WTC11 (cell line): Measurements from ENCODE around the gene ONECUT2. TPM values are rescaled to one million over a fixed set of nuclear protein-coding genes. Genes with fewer than 3 reads are reported as not detected.

ENCODE experiments used
- ATAC-seq: fragments of 200-7000 bp; cut with Tn5 transposase; 2 replicates; pipeline ENCODE4 v1.10.0; 2021; ENCODE audit warnings: mild to moderate bottlenecking, moderate library complexity
- CTCF ChIA-PET: fragments of 300-600 bp; sonication (Branson Sonifier 250); formaldehyde crosslinking; loops from one replicate; lab custom pipeline; 2021; ENCODE audit warnings: antibody characterized with exemption; lab: Charles Lee
- POLR2A ChIA-PET: fragments of 350-600 bp; sonication (Branson Sonifier 250); formaldehyde crosslinking; loops from one replicate; lab custom pipeline; 2021; ENCODE audit warnings: antibody characterized with exemption; lab: Charles Lee
- DNase-seq: peaks from one replicate; pipeline ENCODE4 v3.0.0; 2021; ENCODE audit warnings: low spot score
- H3K27ac Mint-ChIP-seq: 2 replicates; pipeline ENCODE4 v1.8.0; 2021; ENCODE audit warnings: mixed read lengths
- H3K27me3 Mint-ChIP-seq: 2 replicates; pipeline ENCODE4 v1.8.0; 2021; ENCODE audit warnings: low read depth, mild to moderate bottlenecking, moderate library complexity, mixed read lengths
- H3K36me3 Mint-ChIP-seq: 2 replicates; pipeline ENCODE4 v1.8.0; 2021; ENCODE audit warnings: mixed read lengths
- H3K4me1 Mint-ChIP-seq: 2 replicates; pipeline ENCODE4 v1.8.0; 2022; ENCODE audit warnings: mixed read lengths
- H3K4me3 Mint-ChIP-seq: 2 replicates; pipeline ENCODE4 v1.8.0; 2021; ENCODE audit warnings: mild to moderate bottlenecking, moderate library complexity, mixed read lengths
- H3K9me3 Mint-ChIP-seq: 2 replicates; pipeline ENCODE4 v1.8.0; 2021; ENCODE audit warnings: mixed read lengths
- FOXJ3 ChIP-seq: sonication (generic); formaldehyde crosslinking; IDR thresholded peaks from 2 replicates; pipeline ENCODE4 v1.9.0; 2021; ENCODE audit warnings: missing genetic modification reagents, mild to moderate bottlenecking, borderline replicate concordance
- MYBL2 ChIP-seq: sonication (generic); formaldehyde crosslinking; IDR thresholded peaks from 2 replicates; pipeline ENCODE4 v1.8.1; 2023; ENCODE audit warnings: mild to moderate bottlenecking, moderate library complexity, missing genetic modification reagents
- PREB ChIP-seq: sonication (generic); formaldehyde crosslinking; IDR thresholded peaks from 2 replicates; pipeline ENCODE4 v1.8.1; 2022; ENCODE audit warnings: mild to moderate bottlenecking, missing genetic modification reagents, moderate library complexity, borderline replicate concordance
- TEAD4 ChIP-seq: sonication (generic); formaldehyde crosslinking; IDR thresholded peaks from 2 replicates; pipeline ENCODE4 v1.8.0; 2022; ENCODE audit warnings: mild to moderate bottlenecking, missing genetic modification reagents
- ZNF121 ChIP-seq: sonication (generic); formaldehyde crosslinking; IDR thresholded peaks from 2 replicates; pipeline ENCODE4 v1.8.0; 2023; ENCODE audit warnings: missing genetic modification reagents
- ZNF263 ChIP-seq: sonication (generic); formaldehyde crosslinking; IDR thresholded peaks from 2 replicates; pipeline ENCODE4 v1.8.1; 2022; ENCODE audit warnings: low read depth, mild to moderate bottlenecking, moderate library complexity, missing genetic modification reagents
- ZNF512 ChIP-seq: sonication (generic); formaldehyde crosslinking; IDR thresholded peaks from 2 replicates; pipeline ENCODE4 v1.8.1; 2022; ENCODE audit warnings: missing genetic modification reagents, borderline replicate concordance
- ZNF532 ChIP-seq: fragments of 250-450 bp; sonication (Bioruptor Pico); IDR thresholded peaks from 2 replicates; pipeline ENCODE4 v1.9.0; 2021; ENCODE audit warnings: mild to moderate bottlenecking, borderline replicate concordance
- total RNA-seq: library from RNA; stranded (reverse); gene quantifications from 3 replicates; pipeline ENCODE4 v1.2.3, GENCODE V29; 2021
- TF ChIP-seq, protein P1 (sequence below): fragments of 250-450 bp; sonication (Bioruptor Pico); IDR thresholded peaks from 2 replicates; pipeline ENCODE4 v1.9.0; 2021; ENCODE audit warnings: moderate library complexity, mild to moderate bottlenecking, inconsistent platforms, borderline replicate concordance
- TF ChIP-seq, protein P2 (sequence below): sonication (generic); formaldehyde crosslinking; conservative IDR thresholded peaks from 2 replicates; pipeline ENCODE4 v1.8.1; 2022; ENCODE audit warnings: mild to moderate bottlenecking, missing genetic modification reagents
- TF ChIP-seq, protein P3 (sequence below): fragments of 250-450 bp; sonication (Bioruptor Pico); IDR thresholded peaks from 2 replicates; pipeline ENCODE4 v2.1.2; 2022; ENCODE audit warnings: mild to moderate bottlenecking, moderate library complexity
- TF ChIP-seq, protein P4 (sequence below): sonication (generic); formaldehyde crosslinking; IDR thresholded peaks from 2 replicates; pipeline ENCODE4 v1.8.1; 2023; ENCODE audit warnings: mild to moderate bottlenecking, missing genetic modification reagents
- TF ChIP-seq, protein P5 (sequence below): sonication (generic); formaldehyde crosslinking; IDR thresholded peaks from 2 replicates; pipeline ENCODE4 v1.8.1; 2022; ENCODE audit warnings: low read depth, mild to moderate bottlenecking, moderate library complexity, missing genetic modification reagents, borderline replicate concordance

The ONECUT2 gene
- total RNA-seq, 1 experiment from 2014 or later = 0.87 TPM

DNA sequence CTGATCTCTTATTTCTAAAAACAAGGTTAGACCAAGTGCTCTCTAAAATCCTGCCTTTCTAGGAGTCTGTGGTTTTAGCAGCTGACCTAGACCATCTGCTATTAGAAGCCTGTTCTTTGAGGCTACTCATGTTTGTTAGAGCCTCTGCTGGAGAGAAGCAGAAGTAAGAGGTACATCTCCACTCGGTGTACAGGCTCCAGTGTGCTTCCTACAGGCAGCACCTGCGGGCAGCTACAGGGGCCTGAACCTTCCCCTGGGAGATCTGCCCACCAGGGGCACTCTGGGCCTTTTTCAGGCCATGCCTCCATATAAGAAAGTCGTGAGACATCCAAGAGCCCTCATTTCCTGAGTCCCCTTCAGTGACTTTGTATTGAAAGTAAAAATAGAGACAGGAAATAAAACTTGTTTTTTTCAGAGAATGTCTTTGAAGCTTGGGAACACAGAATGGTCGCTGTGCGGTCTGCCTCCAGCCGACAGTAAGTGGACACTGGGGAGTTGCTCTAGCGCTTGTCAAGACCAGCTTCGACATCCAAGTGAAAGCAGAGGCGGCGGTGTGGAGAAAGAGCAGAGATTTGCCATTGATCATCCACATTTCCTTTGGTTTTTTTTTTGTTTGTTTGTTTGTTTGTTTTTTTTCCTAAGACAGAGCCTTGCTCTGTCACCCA is 31.7 kb downstream of the ONECUT2 start:
- CTCF ChIA-PET = interaction anchor here (0.8 to 1.0 kb wide), 4 partner anchors 17 to 262 kb away, joined by 3 read pairs; no protein-coding TSS in a partner anchor
- ATAC-seq = peak; percentile 88
- POLR2A ChIA-PET = no interaction called here
- Mint-ChIP-seq H3K36me3 (no peaks in the 10 kb centered on the region), H3K27ac (no peak overlapping the region), H3K4me3 (no peak overlapping the region), H3K4me1 (0 out of 2 replicates have a peak, but pooled peaks cover 2% of the 10 kb centered on the region), H3K27me3 (no peaks in the 10 kb centered on the region), H3K9me3 (no peaks in the 10 kb centered on the region)
- TF ChIP-seq, protein P1, sequence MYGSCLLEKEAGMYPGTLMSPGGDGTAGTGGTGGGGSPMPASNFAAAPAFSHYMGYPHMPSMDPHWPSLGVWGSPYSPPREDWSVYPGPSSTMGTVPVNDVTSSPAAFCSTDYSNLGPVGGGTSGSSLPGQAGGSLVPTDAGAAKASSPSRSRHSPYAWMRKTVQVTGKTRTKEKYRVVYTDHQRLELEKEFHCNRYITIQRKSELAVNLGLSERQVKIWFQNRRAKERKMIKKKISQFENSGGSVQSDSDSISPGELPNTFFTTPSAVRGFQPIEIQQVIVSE (CRISPR knock-in tag) = no peak
- TF ChIP-seq ZNF121 (CRISPR knock-in tag) = no peak
- TF ChIP-seq, protein P2, sequence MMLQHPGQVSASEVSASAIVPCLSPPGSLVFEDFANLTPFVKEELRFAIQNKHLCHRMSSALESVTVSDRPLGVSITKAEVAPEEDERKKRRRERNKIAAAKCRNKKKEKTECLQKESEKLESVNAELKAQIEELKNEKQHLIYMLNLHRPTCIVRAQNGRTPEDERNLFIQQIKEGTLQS (CRISPR knock-in tag) = no peak
- TF ChIP-seq ZNF263 (CRISPR knock-in tag) = no peak
- no peak for TF ChIP-seq ZNF512 (CRISPR knock-in tag)
- TF ChIP-seq, protein P3, sequence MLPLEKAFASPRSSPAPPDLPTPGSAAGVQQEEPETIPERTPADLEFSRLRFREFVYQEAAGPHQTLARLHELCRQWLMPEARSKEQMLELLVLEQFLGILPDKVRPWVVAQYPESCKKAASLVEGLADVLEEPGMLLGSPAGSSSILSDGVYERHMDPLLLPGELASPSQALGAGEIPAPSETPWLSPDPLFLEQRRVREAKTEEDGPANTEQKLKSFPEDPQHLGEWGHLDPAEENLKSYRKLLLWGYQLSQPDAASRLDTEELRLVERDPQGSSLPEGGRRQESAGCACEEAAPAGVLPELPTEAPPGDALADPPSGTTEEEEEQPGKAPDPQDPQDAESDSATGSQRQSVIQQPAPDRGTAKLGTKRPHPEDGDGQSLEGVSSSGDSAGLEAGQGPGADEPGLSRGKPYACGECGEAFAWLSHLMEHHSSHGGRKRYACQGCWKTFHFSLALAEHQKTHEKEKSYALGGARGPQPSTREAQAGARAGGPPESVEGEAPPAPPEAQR (CRISPR knock-in tag) = no peak
- no peak for TF ChIP-seq MYBL2 (CRISPR knock-in tag)
- no peak for TF ChIP-seq PREB (CRISPR knock-in tag)
- TF ChIP-seq, protein P4, sequence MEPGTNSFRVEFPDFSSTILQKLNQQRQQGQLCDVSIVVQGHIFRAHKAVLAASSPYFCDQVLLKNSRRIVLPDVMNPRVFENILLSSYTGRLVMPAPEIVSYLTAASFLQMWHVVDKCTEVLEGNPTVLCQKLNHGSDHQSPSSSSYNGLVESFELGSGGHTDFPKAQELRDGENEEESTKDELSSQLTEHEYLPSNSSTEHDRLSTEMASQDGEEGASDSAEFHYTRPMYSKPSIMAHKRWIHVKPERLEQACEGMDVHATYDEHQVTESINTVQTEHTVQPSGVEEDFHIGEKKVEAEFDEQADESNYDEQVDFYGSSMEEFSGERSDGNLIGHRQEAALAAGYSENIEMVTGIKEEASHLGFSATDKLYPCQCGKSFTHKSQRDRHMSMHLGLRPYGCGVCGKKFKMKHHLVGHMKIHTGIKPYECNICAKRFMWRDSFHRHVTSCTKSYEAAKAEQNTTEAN (CRISPR knock-in tag) = no peak
- TF ChIP-seq, protein P5, sequence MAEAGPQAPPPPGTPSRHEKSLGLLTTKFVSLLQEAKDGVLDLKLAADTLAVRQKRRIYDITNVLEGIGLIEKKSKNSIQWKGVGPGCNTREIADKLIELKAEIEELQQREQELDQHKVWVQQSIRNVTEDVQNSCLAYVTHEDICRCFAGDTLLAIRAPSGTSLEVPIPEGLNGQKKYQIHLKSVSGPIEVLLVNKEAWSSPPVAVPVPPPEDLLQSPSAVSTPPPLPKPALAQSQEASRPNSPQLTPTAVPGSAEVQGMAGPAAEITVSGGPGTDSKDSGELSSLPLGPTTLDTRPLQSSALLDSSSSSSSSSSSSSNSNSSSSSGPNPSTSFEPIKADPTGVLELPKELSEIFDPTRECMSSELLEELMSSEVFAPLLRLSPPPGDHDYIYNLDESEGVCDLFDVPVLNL (CRISPR knock-in tag) = no peak
- no peak for TF ChIP-seq TEAD4 (CRISPR knock-in tag)
- TF ChIP-seq FOXJ3 (CRISPR knock-in tag) = no peak
- TF ChIP-seq ZNF532 (CRISPR knock-in tag) = no peak
- DNase-seq = peak; percentile 29
